ENCODE results near the gene FZD8.

FZD8 gene

DNA sequence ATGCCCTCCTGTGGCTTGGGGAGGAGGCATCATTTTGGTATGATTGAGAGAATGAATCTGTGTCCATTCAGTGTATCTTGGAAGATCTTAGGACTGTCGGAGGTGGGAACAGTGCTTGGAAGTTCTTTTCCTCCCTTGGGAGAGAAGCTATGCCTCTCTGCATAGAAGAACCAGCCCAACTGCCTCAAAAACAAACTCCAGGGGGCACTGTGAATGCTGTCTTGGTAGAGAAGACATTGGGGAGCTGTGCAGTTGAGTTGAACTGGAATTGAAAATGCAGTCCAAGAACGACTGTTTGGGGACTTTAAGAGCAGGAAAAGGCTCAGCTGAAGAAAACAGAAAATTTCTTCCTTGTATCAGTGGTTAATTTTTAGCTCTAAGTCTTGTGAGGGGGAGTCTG, 41.9 kb downstream of the FZD8 start:
- FAIRE-seq = no peak

DNA sequence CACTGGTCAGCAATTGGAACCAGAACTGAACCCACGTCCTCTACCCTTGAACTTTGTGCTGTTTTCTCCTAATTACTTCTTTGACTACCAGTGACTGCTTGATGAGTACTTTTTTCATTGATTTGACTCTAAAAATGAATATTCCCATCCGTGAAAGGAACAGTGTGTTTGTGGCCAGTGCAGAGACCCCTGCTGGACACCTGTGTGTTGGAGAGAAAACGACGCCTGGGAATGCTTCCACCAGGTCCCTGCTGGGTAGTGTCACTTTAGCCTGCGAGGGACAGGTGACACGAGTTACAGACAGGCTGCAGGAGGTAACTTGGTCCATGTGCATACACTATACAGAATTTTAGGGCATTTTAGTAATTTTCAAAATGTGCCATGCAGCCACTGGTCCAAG, 43.7 kb downstream of the FZD8 start:
- FAIRE-seq = no peak

DNA sequence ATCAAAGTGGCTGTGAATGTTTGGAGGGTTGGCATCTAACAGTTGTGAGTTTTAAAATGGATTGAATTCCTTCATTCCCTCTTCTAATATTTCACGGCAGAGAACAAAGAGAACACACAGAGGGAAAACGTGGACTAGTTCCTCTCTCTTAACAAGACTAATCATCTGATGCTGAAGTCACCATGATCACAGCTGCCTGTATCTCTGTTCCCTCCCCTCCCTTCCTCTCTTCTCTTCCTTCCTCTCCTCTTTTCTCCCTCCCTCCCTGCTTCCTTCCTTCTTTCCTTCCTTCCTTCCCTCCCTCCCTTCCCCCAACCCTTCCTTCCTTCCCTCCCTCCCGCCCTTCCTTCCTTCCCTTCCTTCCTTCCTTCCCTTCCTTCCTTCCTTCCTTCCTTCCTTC, 47.0 kb downstream of the FZD8 start:
- no peak for FAIRE-seq

DNA sequence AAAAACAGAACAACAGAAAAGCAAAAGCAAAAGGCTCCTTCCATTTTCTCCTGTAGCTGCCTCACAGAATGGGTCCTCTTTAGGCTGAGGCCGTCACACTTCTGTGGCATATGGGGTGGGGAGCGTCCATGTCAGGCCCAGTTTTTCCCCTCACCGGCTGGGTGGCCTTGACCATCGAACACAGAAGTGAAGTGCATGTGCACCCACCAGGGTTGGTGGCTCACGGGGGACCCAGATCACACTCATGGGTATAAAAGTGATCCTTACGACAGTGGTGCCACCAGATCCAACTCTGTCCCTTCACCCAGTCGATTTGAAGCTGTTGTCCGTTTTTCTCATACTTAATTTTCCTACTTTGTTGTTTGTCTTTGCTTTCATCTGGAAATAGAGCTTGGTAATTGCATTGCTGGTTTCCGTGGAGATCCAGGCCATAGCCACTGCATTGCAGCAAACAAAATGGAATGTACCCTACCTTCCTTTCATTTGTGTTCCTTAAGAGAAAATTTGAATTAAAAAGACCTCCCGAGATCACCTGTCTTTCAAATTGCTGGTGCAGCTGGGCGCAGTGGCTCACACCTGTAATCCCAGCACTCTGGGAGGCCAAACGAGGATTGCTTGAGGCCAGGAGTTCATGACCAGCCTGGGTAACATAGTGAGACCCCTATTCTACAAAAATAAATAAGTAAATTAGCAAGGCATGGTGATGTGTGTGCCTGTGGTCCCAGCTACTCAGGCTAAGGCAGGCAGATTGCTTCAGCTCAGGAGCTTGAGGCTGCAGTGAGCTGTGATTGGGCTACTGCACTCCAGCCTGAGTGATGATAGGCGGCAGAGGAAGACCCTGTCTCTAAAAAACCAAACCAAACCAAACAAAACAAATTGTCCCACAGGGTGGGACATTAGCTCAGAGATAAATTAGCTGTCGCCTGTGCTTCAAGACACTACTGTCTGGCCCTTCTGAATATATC, 47.7 kb downstream of the FZD8 start:
- FAIRE-seq = no peak

DNA sequence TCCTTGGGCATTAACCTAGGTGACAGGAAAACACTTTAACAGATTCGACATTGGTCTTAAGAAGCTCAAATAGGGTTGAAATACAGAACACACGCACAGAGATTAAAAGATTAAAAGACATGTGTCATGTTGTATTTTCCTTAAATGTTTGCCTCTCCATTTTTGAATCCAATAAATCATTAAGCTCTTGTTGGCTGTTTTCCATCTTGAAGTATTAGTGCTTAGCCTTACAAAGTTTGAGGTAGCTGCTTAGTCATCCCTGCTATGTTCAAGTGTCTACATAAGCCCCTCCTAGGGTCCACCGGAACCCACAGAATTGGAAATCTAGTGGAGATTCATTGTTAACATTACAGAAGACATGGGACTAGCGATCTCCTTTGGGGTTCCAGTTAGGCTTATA, 49.7 kb downstream of the FZD8 start:
- FAIRE-seq = no peak

DNA sequence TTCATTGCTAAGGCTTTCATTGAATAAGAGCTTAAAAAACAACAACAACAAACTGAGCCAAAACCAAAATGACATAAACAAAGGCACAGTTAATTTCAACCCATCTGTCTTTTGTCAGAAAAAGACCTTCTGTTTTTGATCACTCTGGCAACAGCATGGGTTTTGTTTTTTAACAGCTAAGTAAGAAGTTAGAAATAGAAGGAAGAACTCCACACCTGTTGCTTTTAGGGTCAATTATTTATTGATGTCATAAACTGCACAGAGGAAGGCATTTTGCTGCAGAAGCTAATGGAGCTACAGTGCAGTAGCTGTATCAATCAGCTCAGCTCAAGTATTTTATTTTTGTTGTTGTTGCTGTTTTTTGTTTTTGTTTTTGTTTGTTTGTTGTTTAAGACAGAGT, 53.3 kb downstream of the FZD8 start:
- no peak for FAIRE-seq
